ENCODE results near the gene TEAD1.

TEAD1 gene

GRCh38 chr11:12682737-12683500 lies 8.7 kb downstream of the TEAD1 start:
- no peak for DNase-seq (ENCODE audit: low read depth, low spot score)
- in situ Hi-C loops (cut with HindIII; ENCODE audit: low sequenced_read_pairs) = loop anchor here (25.0 kb wide), 1 partner anchor 154 kb away; no protein-coding TSS in a partner anchor
- H3K4me3 ChIP-seq (ENCODE audit: low read depth, low read length) = no peak overlapping the region
- TF ChIP-seq, protein P1, sequence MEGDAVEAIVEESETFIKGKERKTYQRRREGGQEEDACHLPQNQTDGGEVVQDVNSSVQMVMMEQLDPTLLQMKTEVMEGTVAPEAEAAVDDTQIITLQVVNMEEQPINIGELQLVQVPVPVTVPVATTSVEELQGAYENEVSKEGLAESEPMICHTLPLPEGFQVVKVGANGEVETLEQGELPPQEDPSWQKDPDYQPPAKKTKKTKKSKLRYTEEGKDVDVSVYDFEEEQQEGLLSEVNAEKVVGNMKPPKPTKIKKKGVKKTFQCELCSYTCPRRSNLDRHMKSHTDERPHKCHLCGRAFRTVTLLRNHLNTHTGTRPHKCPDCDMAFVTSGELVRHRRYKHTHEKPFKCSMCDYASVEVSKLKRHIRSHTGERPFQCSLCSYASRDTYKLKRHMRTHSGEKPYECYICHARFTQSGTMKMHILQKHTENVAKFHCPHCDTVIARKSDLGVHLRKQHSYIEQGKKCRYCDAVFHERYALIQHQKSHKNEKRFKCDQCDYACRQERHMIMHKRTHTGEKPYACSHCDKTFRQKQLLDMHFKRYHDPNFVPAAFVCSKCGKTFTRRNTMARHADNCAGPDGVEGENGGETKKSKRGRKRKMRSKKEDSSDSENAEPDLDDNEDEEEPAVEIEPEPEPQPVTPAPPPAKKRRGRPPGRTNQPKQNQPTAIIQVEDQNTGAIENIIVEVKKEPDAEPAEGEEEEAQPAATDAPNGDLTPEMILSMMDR (IDR thresholded peaks at IDR 0.05; ENCODE audit: low read depth, low read length) = no peak

DNA sequence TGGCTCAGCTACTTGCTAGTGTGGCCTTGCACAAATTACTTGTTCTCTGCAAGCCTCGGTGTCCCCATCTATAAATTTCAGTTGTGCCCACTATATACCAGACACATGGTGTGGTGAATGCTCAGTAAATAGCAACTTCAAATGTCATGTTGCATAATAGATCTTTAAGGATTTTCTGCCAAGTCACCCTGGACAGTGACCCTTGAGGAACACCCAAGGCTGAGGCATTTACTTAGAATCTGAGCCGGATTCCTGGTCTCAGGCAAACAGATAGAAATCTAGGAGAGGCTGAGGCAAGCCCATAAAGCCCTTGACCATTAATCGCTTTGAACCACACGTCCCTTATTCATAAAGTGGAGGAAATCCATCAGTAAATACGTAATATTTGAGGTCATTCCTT lies 9.7 kb downstream of the TEAD1 start:
- no peak overlapping the region for H3K4me3 ChIP-seq (ENCODE audit: low read depth, low read length)
- TF ChIP-seq, protein P1 (IDR thresholded peaks at IDR 0.05; ENCODE audit: low read depth, low read length) = no peak
- in situ Hi-C loops (cut with HindIII; ENCODE audit: low sequenced_read_pairs) = loop anchor here (25.0 kb wide), 1 partner anchor 153 kb away; no protein-coding TSS in a partner anchor
- DNase-seq (ENCODE audit: low read depth, low spot score) = no peak

GRCh38 chr11:12684315-12684714 lies 10.1 kb downstream of the TEAD1 start:
- H3K4me3 ChIP-seq (ENCODE audit: low read depth, low read length) = no peak overlapping the region
- no peak for DNase-seq (ENCODE audit: low read depth, low spot score)
- in situ Hi-C loops (cut with HindIII; ENCODE audit: low sequenced_read_pairs) = loop anchor here (25.0 kb wide), 1 partner anchor 153 kb away; no protein-coding TSS in a partner anchor
- TF ChIP-seq, protein P1 (IDR thresholded peaks at IDR 0.05; ENCODE audit: low read depth, low read length) = no peak

- no peak for DNase-seq (ENCODE audit: low read depth, low spot score)
- TF ChIP-seq, protein P1 (IDR thresholded peaks at IDR 0.05; ENCODE audit: low read depth, low read length) = no peak
- in situ Hi-C loops (cut with HindIII; ENCODE audit: low sequenced_read_pairs) = loop anchor here (25.0 kb wide), 1 partner anchor 152 kb away; no protein-coding TSS in a partner anchor
- no peak overlapping the region for H3K4me3 ChIP-seq (ENCODE audit: low read depth, low read length)
Observed at GRCh38 chr11:12684816-12685215, 10.6 kb downstream of the TEAD1 start.

- in situ Hi-C loops (cut with HindIII; ENCODE audit: low sequenced_read_pairs) = loop anchor here (25.0 kb wide), 1 partner anchor 152 kb away; no protein-coding TSS in a partner anchor
- TF ChIP-seq, protein P1 (IDR thresholded peaks at IDR 0.05; ENCODE audit: low read depth, low read length) = no peak
- H3K4me3 ChIP-seq (ENCODE audit: low read depth, low read length) = no peak overlapping the region
- no peak for DNase-seq (ENCODE audit: low read depth, low spot score)
Observed at GRCh38 chr11:12685229-12685628, 11.0 kb downstream of the TEAD1 start.

GRCh38 chr11:12686246-12687060 lies 12.2 kb downstream of the TEAD1 start:
- DNase-seq (ENCODE audit: low read depth, low spot score) = no peak
- H3K4me3 ChIP-seq (ENCODE audit: low read depth, low read length) = no peak overlapping the region
- in situ Hi-C loops (cut with HindIII; ENCODE audit: low sequenced_read_pairs) = loop anchor here (25.0 kb wide), 1 partner anchor 151 kb away; no protein-coding TSS in a partner anchor
- TF ChIP-seq, protein P1 (IDR thresholded peaks at IDR 0.05; ENCODE audit: low read depth, low read length) = no peak
